Raji (cell line): ENCODE results near the gene SS18.

Source experiments
- POLR2A ChIP-seq: IDR thresholded peaks from 2 replicates; pipeline ENCODE4 v1.6.1; 2011; ENCODE audit warnings: low read depth, low read length, control low read depth; ENCODE audit not compliant: insufficient read depth

The SS18 gene

GRCh38 chr18:26090130-26091046 is at the start of gene SS18:
TSS of gene SS18 (minus strand) at chr18:26090613. CDS start at chr18:26090569, 44 bp downstream.
- peak; percentile 93 for TF ChIP-seq POLR2A

DNA sequence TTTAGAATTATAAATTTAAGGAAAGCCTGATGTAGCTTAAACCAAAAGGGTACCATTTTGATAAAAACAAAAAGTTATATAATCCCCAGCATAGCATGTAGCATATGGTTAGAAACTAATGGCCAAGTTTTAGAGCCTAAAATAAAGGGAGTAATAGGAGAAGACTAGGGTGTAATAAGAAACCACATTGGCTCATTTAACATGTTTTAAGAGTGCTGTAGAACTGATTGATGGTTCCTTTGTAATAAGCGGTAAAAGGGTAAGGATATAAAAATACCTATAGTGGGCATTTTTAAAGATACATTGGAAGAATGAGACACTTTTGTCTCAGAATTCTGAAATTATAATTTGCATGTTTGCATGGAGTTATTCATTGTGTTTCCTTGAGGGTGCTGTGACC is 45.1 kb upstream of the SS18 start:
- no peak for TF ChIP-seq POLR2A

DNA sequence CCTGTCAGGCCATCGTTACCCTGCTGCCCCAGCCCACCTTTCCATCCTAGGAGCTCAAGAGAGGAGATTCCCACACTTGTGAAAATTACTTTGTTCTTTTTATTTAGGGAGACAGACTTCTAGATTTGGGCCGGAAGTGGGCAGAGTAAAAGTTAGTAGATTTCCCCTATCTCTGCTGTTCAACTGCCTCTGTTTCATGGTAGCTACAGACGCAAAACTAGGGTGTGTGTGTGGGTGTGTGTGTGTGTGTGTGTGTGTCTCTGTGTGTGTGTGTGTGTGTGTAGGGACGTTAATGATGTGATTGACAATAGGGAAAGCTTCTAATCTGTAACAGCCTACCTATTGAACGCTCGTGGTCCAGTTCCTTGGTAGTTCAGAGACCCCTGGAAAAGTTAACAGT is 43.7 kb upstream of the SS18 start:
- no peak for TF ChIP-seq POLR2A

- no peak for TF ChIP-seq POLR2A
Observed at GRCh38 chr18:26133652-26134051, 43.2 kb upstream of the SS18 start, which contains the start of gene PSMA8. TSS of gene PSMA8 (plus strand) at chr18:26133869. CDS start at chr18:26133966, 97 bp downstream.

GRCh38 chr18:26127786-26128185 is 37.4 kb upstream of the SS18 start:
- no peak for TF ChIP-seq POLR2A

GRCh38 chr18:26121476-26121875 is 31.1 kb upstream of the SS18 start:
- TF ChIP-seq POLR2A: no peak

DNA sequence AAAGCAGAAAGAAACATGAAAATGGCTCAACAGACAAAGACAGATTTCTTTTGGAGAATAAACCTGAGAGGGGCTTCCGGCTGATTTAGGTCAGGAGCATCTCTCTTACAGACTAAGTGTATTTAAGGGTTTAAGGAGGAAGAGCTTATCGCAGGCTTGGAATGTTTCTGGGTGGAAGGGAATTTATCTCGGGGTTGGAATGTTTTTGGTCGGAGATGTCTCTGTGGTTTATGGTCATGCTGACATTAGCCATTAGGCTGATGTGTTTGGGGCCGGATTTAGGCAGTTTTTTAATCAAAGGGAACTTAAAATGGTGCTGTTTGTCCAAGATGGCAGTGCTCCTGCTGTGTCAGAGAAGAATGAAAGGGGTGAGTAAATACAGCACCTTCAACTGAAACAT is 28.8 kb upstream of the SS18 start:
- TF ChIP-seq POLR2A: no peak

DNA sequence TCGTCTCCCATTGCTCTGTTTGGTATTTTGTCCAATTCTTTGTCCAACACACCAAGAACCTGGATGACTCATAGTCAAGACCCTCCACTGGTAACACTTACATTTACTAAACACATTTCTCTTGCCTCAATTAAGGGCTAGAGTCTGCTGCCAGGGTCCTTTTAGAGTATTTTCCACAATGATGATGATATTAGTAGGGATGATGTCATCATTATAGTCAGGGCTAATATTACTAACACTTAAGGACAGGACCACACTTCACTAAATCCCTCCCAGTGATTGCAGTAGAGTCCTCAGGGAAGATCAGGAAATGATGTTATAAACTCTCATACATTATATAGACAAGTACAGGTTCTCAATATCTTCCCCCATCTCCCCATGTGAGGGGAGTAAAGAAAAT is 13.6 kb upstream of the SS18 start:
- no peak for TF ChIP-seq POLR2A

GRCh38 chr18:26103579-26103978 is 13.2 kb upstream of the SS18 start:
- TF ChIP-seq POLR2A: no peak

GRCh38 chr18:26097563-26097962 is 7.2 kb upstream of the SS18 start:
- TF ChIP-seq POLR2A: no peak

DNA sequence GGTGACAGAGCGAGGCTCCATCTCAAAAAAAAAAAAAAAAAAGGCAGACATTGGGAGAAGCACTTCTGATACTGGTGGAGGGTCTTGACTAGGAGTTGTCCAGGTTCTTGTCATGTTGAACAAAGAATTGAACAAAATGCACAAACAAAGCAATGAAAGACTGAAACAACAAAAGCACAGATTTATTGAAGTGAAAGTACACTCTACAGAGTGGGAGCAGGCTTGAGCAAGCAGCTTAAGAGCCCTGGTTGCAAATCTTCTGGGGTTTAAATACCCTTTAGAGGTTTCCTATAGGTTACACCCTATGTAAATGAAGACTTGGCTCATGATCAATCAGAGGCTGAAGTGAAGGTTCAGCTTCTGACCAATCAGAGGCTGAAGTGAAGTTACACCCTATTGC is 6.4 kb upstream of the SS18 start:
- no peak for TF ChIP-seq POLR2A

DNA sequence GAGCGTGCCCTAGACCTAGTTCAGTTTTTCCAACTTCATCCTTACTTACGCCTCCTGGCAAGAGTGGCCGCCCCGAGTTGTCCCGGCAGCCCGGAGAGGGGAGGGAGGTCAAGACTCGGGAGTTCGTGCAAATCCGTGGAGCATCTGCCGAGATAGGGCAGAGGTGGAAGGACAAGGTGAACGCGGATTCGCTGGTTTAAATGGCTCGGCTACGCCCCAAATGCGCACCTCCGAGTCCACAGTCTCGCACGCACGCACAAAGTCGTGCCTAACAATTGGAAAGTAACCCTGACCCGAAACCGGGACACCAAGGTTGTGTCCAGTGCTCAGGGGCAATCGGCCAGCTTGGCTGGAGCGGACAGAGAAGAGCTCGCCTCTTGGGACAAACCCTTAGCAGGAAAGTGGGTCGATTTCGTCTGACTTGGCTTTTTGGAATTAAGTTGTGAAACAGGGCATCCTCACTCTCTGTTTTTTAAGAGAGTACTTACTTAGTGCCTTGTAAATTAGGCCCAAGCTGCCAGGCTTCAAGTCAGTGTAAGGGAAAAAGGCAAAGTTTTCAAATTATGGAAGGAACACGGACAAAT is 726 bp upstream of the SS18 start:
- TF ChIP-seq POLR2A: peak; percentile 12; the same call in 1 of the 2 replicates

GRCh38 chr18:26089293-26090129 is 902 bp downstream of the SS18 start:
- no peak for TF ChIP-seq POLR2A

DNA sequence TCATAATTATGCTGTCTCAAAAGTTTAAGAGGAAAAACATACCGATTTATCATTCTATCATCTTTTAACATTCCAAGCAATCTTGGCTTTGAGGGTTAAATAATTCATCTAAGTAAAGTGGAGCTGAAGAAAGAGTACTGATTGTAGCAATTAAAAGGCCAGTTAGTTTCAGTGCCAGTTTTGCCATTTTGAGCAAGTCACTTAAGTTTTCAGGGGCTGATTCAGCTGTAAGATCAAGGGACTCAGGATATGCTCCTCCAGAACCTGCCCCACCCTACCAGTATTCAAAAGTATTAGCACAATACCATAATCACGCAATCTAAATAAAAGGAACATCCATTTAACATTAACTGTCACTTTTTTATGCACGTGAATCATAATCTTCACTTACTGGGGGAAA is 1.9 kb downstream of the SS18 start:
- no peak for TF ChIP-seq POLR2A

DNA sequence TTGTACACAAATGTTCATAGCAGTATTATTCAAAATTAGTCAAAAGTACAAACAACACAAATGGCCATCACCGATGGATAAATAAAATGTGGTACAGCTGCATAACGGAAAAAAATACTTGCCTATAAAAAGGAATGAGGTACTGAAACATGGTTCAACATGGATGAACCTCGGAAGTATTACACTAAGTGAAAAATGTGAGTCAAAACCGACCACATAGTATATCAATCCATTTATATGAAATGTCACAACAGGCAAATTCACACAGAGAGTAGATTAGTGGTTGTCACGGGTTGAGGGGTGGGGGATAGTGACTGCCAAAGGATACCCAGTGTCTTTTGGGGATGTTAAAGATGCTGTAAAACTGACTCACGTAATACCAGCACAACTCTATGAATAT is 3.5 kb downstream of the SS18 start:
- no peak for TF ChIP-seq POLR2A
